ENCODE results near the gene TMEM167B.

The TMEM167B gene

DNA sequence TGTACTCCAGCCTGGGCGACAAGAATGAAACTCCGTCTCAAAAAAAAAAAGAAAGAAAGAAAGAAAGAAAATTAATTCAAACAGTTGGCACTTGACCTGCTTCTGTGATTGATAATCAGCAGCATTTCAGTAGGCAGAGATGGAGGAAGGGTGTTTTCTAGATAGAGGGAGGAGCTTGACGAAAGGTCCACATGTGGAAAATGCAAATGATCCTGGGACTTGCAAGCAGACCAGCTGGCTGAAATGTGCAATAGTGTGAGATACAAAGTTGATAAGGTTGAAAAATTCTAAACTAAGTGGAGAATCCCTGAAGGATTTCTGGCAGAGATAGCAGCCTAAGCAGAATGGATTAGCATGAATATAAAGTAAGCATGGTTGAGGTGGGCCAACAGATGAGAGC lies 27.5 kb downstream of the TMEM167B start:
- Histone ChIP-seq H4K20me1 (ENCODE audit: insufficient read depth) (no peaks in the 10 kb centered on the region), H3K4me2 (no peak overlapping the region), H3K27ac (no peak overlapping the region), H3K4me1 (ENCODE audit: low read depth, poor library complexity, severe bottlenecking) (peaks cover 6% of the 10 kb centered on the region), H3K79me2 (ENCODE audit: insufficient read depth, low read depth) (no peaks in the 10 kb centered on the region), H3K4me3 (IDR thresholded peaks at IDR 0.05; ENCODE audit: insufficient read depth, low read depth, low read length) (no peak overlapping the region), H2AFZ (ENCODE audit: low read depth) (no peak overlapping the region), H3K36me3 (ENCODE audit: insufficient read depth) (no peaks in the 10 kb centered on the region), H3K9ac (no peak overlapping the region), H3K27me3 (ENCODE audit: insufficient read depth, low read depth) (peaks cover 24% of the 10 kb centered on the region; the same call in 1 of the 2 replicates)
- TF ChIP-seq, protein P1, sequence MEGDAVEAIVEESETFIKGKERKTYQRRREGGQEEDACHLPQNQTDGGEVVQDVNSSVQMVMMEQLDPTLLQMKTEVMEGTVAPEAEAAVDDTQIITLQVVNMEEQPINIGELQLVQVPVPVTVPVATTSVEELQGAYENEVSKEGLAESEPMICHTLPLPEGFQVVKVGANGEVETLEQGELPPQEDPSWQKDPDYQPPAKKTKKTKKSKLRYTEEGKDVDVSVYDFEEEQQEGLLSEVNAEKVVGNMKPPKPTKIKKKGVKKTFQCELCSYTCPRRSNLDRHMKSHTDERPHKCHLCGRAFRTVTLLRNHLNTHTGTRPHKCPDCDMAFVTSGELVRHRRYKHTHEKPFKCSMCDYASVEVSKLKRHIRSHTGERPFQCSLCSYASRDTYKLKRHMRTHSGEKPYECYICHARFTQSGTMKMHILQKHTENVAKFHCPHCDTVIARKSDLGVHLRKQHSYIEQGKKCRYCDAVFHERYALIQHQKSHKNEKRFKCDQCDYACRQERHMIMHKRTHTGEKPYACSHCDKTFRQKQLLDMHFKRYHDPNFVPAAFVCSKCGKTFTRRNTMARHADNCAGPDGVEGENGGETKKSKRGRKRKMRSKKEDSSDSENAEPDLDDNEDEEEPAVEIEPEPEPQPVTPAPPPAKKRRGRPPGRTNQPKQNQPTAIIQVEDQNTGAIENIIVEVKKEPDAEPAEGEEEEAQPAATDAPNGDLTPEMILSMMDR (conservative IDR thresholded peaks at IDR 0.05; ENCODE audit: low read depth, low read length), result no peak

DNA sequence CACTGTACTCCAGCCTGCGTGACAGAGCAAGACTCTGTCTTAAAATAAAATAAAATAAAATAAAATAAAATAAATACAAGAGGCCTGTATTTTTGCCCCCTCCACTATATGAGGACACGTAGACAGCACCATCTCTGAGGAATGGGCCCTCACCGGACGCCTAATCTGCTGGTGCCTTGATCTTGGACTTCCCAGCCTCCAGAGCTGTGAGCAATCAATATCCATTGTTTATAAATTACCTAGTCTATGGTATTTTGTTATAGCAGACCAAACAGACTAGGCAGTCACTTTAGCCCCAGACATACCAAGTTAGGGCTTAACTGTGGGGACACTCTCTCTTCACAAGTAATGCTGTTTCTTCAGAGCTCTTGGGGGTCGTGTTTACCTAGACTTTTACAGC lies 29.8 kb downstream of the TMEM167B start:
- Histone ChIP-seq H3K4me3 (IDR thresholded peaks at IDR 0.05; ENCODE audit: insufficient read depth, low read depth, low read length) (no peak overlapping the region), H2AFZ (ENCODE audit: low read depth) (no peak overlapping the region), H3K4me1 (ENCODE audit: low read depth, poor library complexity, severe bottlenecking) (no peaks in the 10 kb centered on the region), H3K79me2 (ENCODE audit: insufficient read depth, low read depth) (no peaks in the 10 kb centered on the region), H3K27ac (no peak overlapping the region), H3K27me3 (ENCODE audit: insufficient read depth, low read depth) (peaks cover 2% of the 10 kb centered on the region; the same call in 1 of the 2 replicates), H3K36me3 (ENCODE audit: insufficient read depth) (no peaks in the 10 kb centered on the region), H4K20me1 (ENCODE audit: insufficient read depth) (no peaks in the 10 kb centered on the region), H3K9ac (no peak overlapping the region), H3K4me2 (no peak overlapping the region)
- TF ChIP-seq, protein P1 (conservative IDR thresholded peaks at IDR 0.05; ENCODE audit: low read depth, low read length), result no peak

DNA sequence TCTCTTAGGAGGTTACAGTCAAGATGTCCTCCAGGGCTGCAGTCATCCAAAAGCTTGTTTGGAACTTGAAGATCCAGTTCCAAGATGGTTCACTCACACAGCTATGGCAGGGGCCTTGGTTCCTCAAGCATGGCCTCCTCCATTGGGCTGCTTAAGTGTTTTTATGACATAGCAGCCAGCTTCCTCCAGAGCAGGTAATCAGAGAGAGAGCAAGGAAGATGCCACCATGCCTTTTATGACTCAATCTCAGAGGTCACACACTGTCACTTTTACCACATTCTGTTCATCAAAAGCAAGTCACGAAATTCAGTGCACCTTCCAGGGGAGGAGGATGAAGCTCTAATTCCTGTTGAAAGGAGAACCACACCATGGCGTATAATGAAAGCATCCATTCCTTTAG lies 40.5 kb downstream of the TMEM167B start:
- TF ChIP-seq, protein P1 (conservative IDR thresholded peaks at IDR 0.05; ENCODE audit: low read depth, low read length), result no peak
- H3K27ac ChIP-seq, result no peak overlapping the region
- H3K4me1 ChIP-seq (ENCODE audit: low read depth, poor library complexity, severe bottlenecking), result no peaks in the 10 kb centered on the region
- H3K4me3 ChIP-seq (IDR thresholded peaks at IDR 0.05; ENCODE audit: insufficient read depth, low read depth, low read length), result no peak overlapping the region
- no peak overlapping the region for H2AFZ ChIP-seq (ENCODE audit: low read depth)
- no peaks in the 10 kb centered on the region for H3K27me3 ChIP-seq (ENCODE audit: insufficient read depth, low read depth)
- no peaks in the 10 kb centered on the region for H3K36me3 ChIP-seq (ENCODE audit: insufficient read depth)
- H3K4me2 ChIP-seq, result no peak overlapping the region
- no peaks in the 10 kb centered on the region for H3K79me2 ChIP-seq (ENCODE audit: insufficient read depth, low read depth)
- no peak overlapping the region for H3K9ac ChIP-seq
- H4K20me1 ChIP-seq (ENCODE audit: insufficient read depth), result no peaks in the 10 kb centered on the region

DNA sequence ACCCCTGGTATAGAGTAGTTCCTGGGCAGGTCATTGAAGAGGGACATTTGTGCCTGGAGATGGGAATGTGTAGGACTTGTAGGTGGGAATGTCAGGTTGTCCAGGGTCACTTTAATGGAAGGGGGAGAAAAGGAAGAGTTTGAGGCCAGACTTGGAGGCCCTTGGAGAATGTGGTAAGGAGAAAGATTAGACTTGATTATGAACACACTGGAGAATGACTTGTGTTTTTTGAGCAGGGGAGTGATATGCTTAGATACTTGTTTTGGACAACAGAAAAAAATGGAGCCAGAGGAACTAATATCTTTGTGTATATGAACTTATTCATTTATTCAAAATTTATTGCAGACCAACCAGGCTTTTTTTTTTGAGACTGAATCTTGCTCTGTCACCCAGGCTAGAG lies 41.2 kb downstream of the TMEM167B start:
- Histone ChIP-seq H3K79me2 (ENCODE audit: insufficient read depth, low read depth) (no peaks in the 10 kb centered on the region), H3K4me3 (IDR thresholded peaks at IDR 0.05; ENCODE audit: insufficient read depth, low read depth, low read length) (no peak overlapping the region), H2AFZ (ENCODE audit: low read depth) (no peak overlapping the region), H3K4me1 (ENCODE audit: low read depth, poor library complexity, severe bottlenecking) (no peaks in the 10 kb centered on the region), H3K9ac (no peak overlapping the region), H3K36me3 (ENCODE audit: insufficient read depth) (no peaks in the 10 kb centered on the region), H4K20me1 (ENCODE audit: insufficient read depth) (no peaks in the 10 kb centered on the region), H3K27ac (no peak overlapping the region), H3K4me2 (no peak overlapping the region), H3K27me3 (ENCODE audit: insufficient read depth, low read depth) (no peaks in the 10 kb centered on the region)
- TF ChIP-seq, protein P1 (conservative IDR thresholded peaks at IDR 0.05; ENCODE audit: low read depth, low read length), result no peak

Data from KMS-11 (cell line).